OCI-LY3 (cell line): ENCODE results near the gene SLC13A2.

ENCODE experiments used
- H2AFZ ChIP-seq: fragments of 200-600, 300-600 bp; shearing (Covaris generic); 2 replicates; pipeline ENCODE4 v1.6.0; 2014; ENCODE audit warnings: antibody characterized with exemption, low read depth, low read length
- H3K27ac ChIP-seq: fragments of 200-600, 300-600 bp; sonication (generic); 2 replicates; pipeline ENCODE4 v1.5.1; 2014; ENCODE audit warnings: mild to moderate bottlenecking, low read length, moderate library complexity, mixed read lengths
- H3K27me3 ChIP-seq: fragments of 200-600, 300-600 bp; sonication (generic); 2 replicates; pipeline ENCODE4 v1.6.1; 2014; ENCODE audit warnings: low read depth, low read length, mixed read lengths
- H3K36me3 ChIP-seq: fragments of 200-600, 300-600 bp; sonication (generic); replicated peaks from 2 replicates; pipeline ENCODE3; 2014; ENCODE audit warnings: low read depth, low read length, mixed read lengths
- H3K4me1 ChIP-seq: fragments of 300-600, 200-600 bp; sonication (generic); 2 replicates; pipeline ENCODE4 v1.6.1; 2014; ENCODE audit warnings: low read length, mixed read lengths
- H3K4me2 ChIP-seq: fragments of 200-600, 300-600 bp; sonication (generic); 2 replicates; pipeline ENCODE4 v1.6.1; 2014; ENCODE audit warnings: low read length, mixed read lengths
- H3K4me3 ChIP-seq: fragments of 300-600, 200-600 bp; sonication (generic); 2 replicates; pipeline ENCODE4 v1.5.1; 2014; ENCODE audit warnings: antibody characterized with exemption, mild to moderate bottlenecking, low read length, moderate library complexity
- H3K79me2 ChIP-seq: fragments of 300-600, 200-600 bp; shearing (Covaris generic); 2 replicates; pipeline ENCODE4 v1.6.1; 2014; ENCODE audit warnings: mild to moderate bottlenecking, low read length, mixed read lengths
- H3K9ac ChIP-seq: fragments of 300-600, 200-600 bp; shearing (Covaris generic); 2 replicates; pipeline ENCODE4 v1.6.0; 2014; ENCODE audit warnings: mild to moderate bottlenecking, low read length, moderate library complexity
- H3K9me3 ChIP-seq: fragments of 200-600, 300-600 bp; shearing (Covaris generic); 2 replicates; pipeline ENCODE4 v1.6.1; 2014; ENCODE audit warnings: low read length, mixed read lengths; ENCODE audit not compliant: insufficient read depth
- H4K20me1 ChIP-seq: fragments of 200-600, 300-600 bp; sonication (generic); 2 replicates; pipeline ENCODE4 v1.6.1; 2016; ENCODE audit warnings: low read length, mixed read lengths; ENCODE audit not compliant: insufficient read depth
- CTCF ChIP-seq: fragments of 200-600, 300-600 bp; sonication (generic); IDR thresholded peaks from 2 replicates; pipeline ENCODE4 v1.5.1; 2014; ENCODE audit warnings: antibody characterized with exemption, low read length, low read depth
- EZH2phosphoT487 ChIP-seq: fragments of 200-600 bp; shearing (Covaris generic); IDR thresholded peaks from 2 replicates; pipeline ENCODE4 v1.6.1; 2018; ENCODE audit warnings: antibody characterized with exemption, mixed run types, low read depth

The SLC13A2 gene

GRCh38 chr17:28498652-28499363 is 25.4 kb downstream of the SLC13A2 start:
- Histone ChIP-seq H3K4me3 (no peak overlapping the region), H3K4me1 (peaks cover 56% of the 10 kb centered on the region), H3K36me3 (no peaks in the 10 kb centered on the region), H3K27me3 (no peaks in the 10 kb centered on the region), H3K9me3 (no peaks in the 10 kb centered on the region), H3K27ac (no peak overlapping the region), H3K79me2 (no peaks in the 10 kb centered on the region), H3K4me2 (no peak overlapping the region), H3K9ac (no peak overlapping the region), H2AFZ (no peak overlapping the region), H4K20me1 (no peaks in the 10 kb centered on the region)
- TF ChIP-seq EZH2phosphoT487 (no peak), CTCF (no peak)

GRCh38 chr17:28499364-28499664 is 25.9 kb downstream of the SLC13A2 start:
- no peaks in the 10 kb centered on the region for H3K79me2 ChIP-seq
- H2AFZ ChIP-seq, result no peak overlapping the region
- no peak overlapping the region for H3K4me3 ChIP-seq
- no peak overlapping the region for H3K9ac ChIP-seq
- H3K27ac ChIP-seq, result no peak overlapping the region
- H3K4me2 ChIP-seq, result no peak overlapping the region; the same call in 1 of the 2 replicates
- no peaks in the 10 kb centered on the region for H3K36me3 ChIP-seq
- H3K27me3 ChIP-seq, result no peaks in the 10 kb centered on the region
- no peaks in the 10 kb centered on the region for H3K9me3 ChIP-seq
- TF ChIP-seq CTCF, result no peak
- no peaks in the 10 kb centered on the region for H4K20me1 ChIP-seq
- H3K4me1 ChIP-seq, result peaks cover 56% of the 10 kb centered on the region

GRCh38 chr17:28499684-28500357 is 26.4 kb downstream of the SLC13A2 start:
- Histone ChIP-seq H3K9ac (peak overlapping the region; percentile 76), H3K27me3 (no peaks in the 10 kb centered on the region), H4K20me1 (no peaks in the 10 kb centered on the region), H3K4me3 (peak overlapping the region; percentile 77), H2AFZ (no peak overlapping the region), H3K27ac (peak overlapping the region; percentile 91), H3K9me3 (no peaks in the 10 kb centered on the region), H3K79me2 (no peaks in the 10 kb centered on the region), H3K4me1 (peaks cover 55% of the 10 kb centered on the region), H3K36me3 (no peaks in the 10 kb centered on the region), H3K4me2 (peak overlapping the region; percentile 94)
- TF ChIP-seq EZH2phosphoT487, result no peak

- TF ChIP-seq CTCF (no peak), EZH2phosphoT487 (no peak)
- H3K79me2 ChIP-seq, result no peaks in the 10 kb centered on the region
- H3K4me3 ChIP-seq, result peak overlapping the region; percentile 77
- no peaks in the 10 kb centered on the region for H3K27me3 ChIP-seq
- H4K20me1 ChIP-seq, result no peaks in the 10 kb centered on the region
- H3K4me1 ChIP-seq, result peaks cover 49% of the 10 kb centered on the region
- peak overlapping the region; percentile 76 for H3K9ac ChIP-seq
- no peaks in the 10 kb centered on the region for H3K9me3 ChIP-seq
- peak overlapping the region; percentile 71 for H2AFZ ChIP-seq
- no peaks in the 10 kb centered on the region for H3K36me3 ChIP-seq
- peak overlapping the region; percentile 91 for H3K27ac ChIP-seq
- H3K4me2 ChIP-seq, result peak overlapping the region; percentile 94
These were observed 27.4 kb downstream of the SLC13A2 start for GRCh38 chr17:28500712-28501379.
